Adipocyte (in vitro differentiated cells): ENCODE data around the gene GSTM2.

Source experiments
- DNase-seq: peaks from one replicate; pipeline ENCODE4 v3.0.0-alpha.2; 2015; ENCODE audit warnings: low read depth
- H3K27me3 ChIP-seq: replicated peaks from 2 replicates; pipeline ENCODE4 v1.7.0; 2013; ENCODE audit warnings: mild to moderate bottlenecking, low read length, moderate library complexity; ENCODE audit not compliant: control insufficient read depth, insufficient read depth
- H3K36me3 ChIP-seq: 2 replicates; pipeline ENCODE4 v1.7.0; 2013; ENCODE audit warnings: low read length, mild to moderate bottlenecking, moderate library complexity; ENCODE audit not compliant: control insufficient read depth, insufficient read depth, severe bottlenecking
- H3K4me1 ChIP-seq: 2 replicates; pipeline ENCODE4 v1.7.0; 2013; ENCODE audit warnings: mild to moderate bottlenecking, low read length, moderate library complexity; ENCODE audit not compliant: control insufficient read depth, insufficient read depth
- H3K4me3 ChIP-seq: 2 replicates; pipeline ENCODE4 v1.7.0; 2013; ENCODE audit warnings: mild to moderate bottlenecking, low read length, moderate library complexity
- H3K9ac ChIP-seq: 2 replicates; pipeline ENCODE4 v1.7.0; 2013; ENCODE audit warnings: mild to moderate bottlenecking, low read length, moderate library complexity
- H3K9me3 ChIP-seq: 2 replicates; pipeline ENCODE4 v1.7.0; 2013; ENCODE audit warnings: mild to moderate bottlenecking, low read length, moderate library complexity; ENCODE audit not compliant: control insufficient read depth

GSTM2 gene

DNA sequence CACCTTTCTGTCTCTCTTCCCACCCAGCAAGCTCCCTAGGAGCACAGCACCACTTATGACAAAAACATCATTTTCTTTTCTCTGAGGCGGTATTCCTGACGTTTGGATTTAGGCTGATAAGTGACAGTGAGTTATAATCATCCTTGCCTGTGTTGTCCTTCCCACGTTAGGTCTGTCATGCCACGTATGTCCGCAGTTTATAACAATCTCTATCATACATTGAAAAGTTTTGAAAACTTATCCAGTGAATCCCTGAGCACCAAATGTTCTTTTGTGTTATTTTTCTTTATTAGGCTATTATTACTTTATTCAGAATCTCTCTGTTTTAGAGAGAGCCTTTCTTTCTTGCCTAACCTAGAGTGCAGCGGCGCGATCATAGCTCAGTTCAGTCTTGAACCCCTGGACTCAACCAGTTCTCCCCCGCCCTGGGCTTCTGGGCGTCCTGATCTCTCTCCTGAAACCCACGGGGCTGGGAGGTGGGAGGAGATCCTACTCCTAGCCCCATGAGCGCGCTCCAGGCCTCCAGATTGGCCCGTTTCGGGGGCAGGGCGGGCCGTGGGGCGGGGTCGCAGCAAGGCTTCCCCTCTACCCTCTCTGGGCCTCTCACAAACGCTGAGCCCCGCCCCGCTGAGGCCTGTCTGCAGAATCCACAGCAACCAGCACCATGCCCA, at the start of gene GSTM2:
TSS of gene GSTM2 (plus strand) at position 606 of the 671 bp plus-strand sequence. CDS start at position 665, 59 bp downstream.
- peak; percentile 98 for DNase-seq
- Histone ChIP-seq H3K9ac (peak within 1 kb of the TSS; percentile 81), H3K4me3 (peak within 1 kb of the TSS; percentile 87), H3K4me1 (peaks cover 9% of the 10 kb centered on the region), H3K9me3 (no peaks in the 10 kb centered on the region), H3K36me3 (no peaks in the 10 kb centered on the region), H3K27me3 (no peaks in the 10 kb centered on the region)

DNA sequence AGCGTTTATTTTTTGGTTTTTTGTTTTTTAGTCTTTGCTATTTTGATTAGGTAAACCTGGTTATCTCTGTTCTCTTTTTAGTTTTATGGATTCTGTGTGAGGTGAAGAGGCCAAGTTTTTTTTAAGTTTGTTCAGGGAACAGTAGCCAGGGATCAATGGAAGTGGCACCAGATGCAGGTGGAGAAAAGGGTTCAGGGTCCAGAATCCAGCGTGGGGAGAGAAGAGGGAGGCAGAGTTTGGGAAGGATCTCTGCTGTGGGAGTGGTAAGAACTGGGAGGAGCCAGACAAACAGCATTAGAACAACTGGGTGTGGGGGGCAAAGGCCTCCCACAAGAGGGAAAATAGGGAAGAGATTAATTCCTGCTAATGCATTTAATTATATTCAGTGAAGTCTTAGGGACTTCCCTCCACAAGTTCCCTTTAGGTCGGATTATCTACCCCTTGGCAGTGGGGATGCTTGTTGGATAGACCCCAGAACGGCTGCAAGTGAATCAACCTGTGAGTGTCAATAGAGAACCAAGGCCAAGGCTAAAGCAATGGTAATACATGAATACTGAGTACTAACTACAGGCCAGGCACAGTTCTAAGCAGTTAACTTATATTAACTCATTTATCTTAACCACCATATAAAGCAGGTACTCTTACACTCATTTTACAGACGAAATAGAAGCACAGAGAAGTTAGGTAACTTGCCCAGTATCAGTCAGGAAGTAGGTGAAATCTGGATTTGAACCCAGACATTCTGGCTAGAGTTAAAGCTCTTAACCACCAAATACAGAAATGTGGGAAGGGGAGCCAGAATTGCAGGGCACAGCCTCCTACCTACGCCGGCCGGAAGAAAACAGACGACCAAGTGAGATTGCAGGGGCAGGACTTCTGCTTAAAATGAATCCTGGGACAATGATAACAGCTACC, 48.9 kb upstream of the GSTM2 start:
- peak overlapping the region; percentile 86 for H3K4me3 ChIP-seq

DNA sequence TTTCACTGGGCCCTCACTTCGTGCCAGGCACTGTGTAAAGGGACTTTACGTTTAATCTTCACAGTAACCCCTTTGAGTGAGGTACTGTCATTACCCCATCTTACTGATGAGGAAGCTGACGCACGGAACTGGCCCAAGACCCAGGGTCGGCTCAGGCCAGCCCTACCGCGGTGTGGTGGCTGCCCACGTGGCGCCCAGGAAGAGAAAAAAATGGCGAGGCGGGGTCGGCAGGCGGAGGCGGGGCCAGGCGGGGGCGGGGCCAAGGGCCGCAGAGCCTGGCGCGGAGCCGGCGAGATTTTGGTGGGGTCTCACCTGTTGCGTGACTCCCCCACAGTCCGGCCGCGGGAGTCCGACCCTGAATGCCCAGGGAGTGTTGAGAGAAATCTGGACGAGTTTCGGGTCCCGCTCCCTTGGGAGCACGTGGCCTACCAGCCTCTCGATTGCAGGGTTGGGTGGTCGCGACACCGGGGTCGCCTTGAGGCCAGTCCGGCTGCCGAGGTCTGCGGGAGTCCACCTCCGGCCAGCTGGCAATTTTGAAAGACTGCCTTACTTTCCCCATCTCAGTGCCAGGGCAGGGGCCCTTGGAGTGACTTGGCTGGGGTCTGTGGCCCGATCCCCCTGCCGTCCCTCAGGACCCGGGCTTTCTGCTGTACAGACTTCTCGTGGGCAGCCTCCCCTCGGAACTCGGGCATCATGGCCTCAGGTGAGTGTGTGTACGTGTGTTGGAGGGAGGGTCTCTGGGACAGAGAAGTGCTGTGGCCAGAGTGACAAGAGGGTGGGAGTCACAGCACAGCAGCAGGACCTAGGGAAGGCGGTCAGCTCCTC, 48.1 kb upstream of the GSTM2 start, which contains the start of the genes AMPD2 and GNAT2:
TSS of gene AMPD2 (plus strand) at position 262 of the 825 bp plus-strand sequence. CDS start 1,339 bp downstream, outside the sequence.
TSS of gene GNAT2 (minus strand) at position 41 of the 825 bp plus-strand sequence. CDS start 6,746 bp downstream, outside the sequence.
- Histone ChIP-seq H3K9ac (peak within 1 kb of the TSS; percentile 95), H3K4me3 (peak within 1 kb of the TSS; percentile 86), H3K27me3 (no peaks in the 10 kb centered on the region), H3K4me1 (peaks cover 53% of the 10 kb centered on the region), H3K9me3 (no peaks in the 10 kb centered on the region), H3K36me3 (no peaks in the 10 kb centered on the region)
- peak; percentile 94 for DNase-seq

More for the DNA sequence above, 48.9 kb upstream of the GSTM2 start:
- peak overlapping the region; percentile 95 for H3K9ac ChIP-seq
- H3K27me3 ChIP-seq, result no peaks in the 10 kb centered on the region
- H3K36me3 ChIP-seq, result no peaks in the 10 kb centered on the region
- no peaks in the 10 kb centered on the region for H3K9me3 ChIP-seq
- peaks cover 45% of the 10 kb centered on the region for H3K4me1 ChIP-seq
- no peak for DNase-seq

DNA sequence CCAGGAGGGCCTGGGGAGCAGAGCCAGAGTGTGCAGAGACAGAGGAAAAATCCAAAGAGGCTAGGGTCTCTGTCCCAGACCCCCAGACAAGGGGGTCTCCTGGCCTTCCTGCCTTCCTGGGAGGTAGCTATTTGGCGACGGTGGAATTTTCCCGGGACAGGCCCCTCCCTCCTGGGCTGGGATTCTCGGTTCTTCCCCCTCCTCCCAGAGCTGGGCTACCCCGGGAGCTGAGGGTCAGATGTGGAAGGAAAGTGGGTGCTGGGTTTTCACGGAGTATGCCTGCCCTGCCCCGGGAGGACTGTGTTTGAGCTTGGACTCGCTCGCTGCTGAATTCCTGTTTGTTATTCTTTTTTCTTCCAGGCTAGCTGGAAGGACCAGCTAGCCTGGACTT, 47.5 kb upstream of the GSTM2 start:
- Histone ChIP-seq H3K9me3 (no peaks in the 10 kb centered on the region), H3K4me3 (peak overlapping the region; percentile 86), H3K36me3 (no peaks in the 10 kb centered on the region), H3K4me1 (peaks cover 54% of the 10 kb centered on the region), H3K9ac (peak overlapping the region; percentile 95), H3K27me3 (no peaks in the 10 kb centered on the region)
- peak; percentile 81 for DNase-seq

DNA sequence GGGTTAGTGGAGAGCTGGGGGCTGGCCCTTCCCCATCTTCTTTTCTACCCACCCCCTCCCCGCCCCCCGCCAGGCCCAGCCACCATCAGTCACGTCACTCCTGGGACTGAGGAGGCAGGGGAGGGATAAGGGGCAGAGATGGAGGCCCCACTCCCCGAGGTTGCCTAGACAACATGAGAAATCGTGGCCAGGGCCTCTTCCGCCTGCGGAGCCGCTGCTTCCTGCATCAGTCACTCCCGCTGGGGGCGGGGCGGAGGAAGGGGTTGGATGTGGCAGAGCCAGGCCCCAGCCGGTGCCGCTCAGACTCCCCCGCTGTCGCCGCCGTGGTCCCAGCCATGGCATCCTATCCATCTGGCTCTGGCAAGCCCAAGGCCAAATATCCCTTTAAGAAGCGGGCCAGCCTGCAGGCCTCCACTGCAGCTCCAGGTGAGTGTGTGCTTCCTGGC, 47.0 kb upstream of the GSTM2 start:
- Histone ChIP-seq H3K4me1 (peaks cover 57% of the 10 kb centered on the region), H3K9ac (peak overlapping the region; percentile 95), H3K4me3 (peak overlapping the region; percentile 86), H3K9me3 (no peaks in the 10 kb centered on the region), H3K36me3 (no peaks in the 10 kb centered on the region), H3K27me3 (no peaks in the 10 kb centered on the region)
- DNase-seq, result peak; percentile 99

DNA sequence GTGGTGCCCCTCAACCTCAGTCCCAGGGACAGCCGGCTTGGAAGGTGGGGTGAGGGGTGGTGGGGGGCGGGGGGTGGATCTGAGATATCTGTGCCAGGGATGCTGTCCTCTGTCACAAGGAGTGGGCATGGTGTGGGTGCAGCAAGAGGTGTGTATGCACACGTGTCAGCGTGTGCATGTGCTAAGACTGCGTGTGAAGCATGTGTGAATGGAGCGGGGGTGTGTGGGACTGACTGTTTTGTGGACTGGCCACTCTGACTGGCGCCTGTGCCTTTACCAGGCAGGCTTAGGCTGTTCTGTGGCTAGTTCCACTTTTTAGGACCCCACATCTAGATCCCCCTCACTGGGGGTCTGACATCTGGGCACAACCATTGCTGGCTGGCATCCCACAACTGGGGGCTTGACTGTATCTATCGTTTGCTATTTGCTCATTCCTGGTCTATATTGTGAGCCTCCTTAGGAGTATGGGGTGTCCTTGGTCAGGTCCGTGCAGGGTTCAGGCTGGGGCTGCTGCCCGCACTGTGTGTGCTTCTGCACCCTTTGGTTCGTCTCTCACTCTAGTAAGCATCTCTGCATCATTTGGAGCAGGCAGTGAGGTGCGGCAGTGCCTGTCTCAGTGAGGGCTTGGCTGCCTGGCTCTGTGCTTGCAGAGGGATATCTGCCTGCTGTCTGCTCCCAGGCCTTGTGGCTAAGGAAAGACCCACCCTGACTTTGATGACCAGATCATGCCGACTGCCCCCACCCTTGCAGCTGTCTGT, 46.3 kb upstream of the GSTM2 start:
- no peak for DNase-seq
- H3K9me3 ChIP-seq, result no peaks in the 10 kb centered on the region
- no peaks in the 10 kb centered on the region for H3K27me3 ChIP-seq
- H3K9ac ChIP-seq, result peak overlapping the region; percentile 83
- H3K36me3 ChIP-seq, result peaks cover 2% of the 10 kb centered on the region
- peak overlapping the region; percentile 86 for H3K4me3 ChIP-seq
- peaks cover 58% of the 10 kb centered on the region for H3K4me1 ChIP-seq

DNA sequence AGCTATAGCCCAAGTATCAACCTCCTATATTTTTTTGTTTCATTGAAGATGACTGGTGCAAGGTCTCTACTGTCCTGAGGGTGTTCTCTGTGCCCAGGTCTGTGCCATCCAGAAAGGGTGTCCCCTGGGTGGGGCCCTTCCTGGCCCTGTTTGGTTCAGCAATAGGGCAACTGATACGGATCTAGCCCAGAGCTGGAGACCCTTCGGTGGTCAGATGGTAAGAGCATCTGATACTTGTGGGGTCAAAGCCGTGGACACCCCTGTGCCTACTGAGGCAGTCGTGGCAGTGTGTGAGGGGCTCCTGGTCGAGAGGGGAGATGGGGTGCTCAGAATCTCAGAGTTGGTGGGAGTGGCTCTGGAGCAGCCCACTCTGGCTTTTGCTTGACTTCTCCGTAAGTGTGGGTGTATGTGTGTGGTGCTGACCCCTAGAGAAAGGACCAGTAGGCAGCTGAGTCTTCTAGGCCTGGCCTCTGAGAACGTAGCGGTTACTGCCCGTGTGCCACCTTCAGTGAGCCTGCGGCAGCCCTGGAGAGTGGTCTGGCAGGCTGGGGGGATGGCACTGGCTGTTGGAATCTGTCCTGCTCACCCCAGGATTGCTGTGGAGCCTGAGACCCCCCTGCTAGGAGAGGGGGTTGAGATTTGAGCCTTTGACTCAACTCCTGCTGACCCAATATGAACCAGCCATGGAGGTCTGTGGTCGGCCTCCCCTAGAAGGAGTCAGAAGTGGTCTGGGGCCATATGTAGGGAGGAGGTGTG, 45.5 kb upstream of the GSTM2 start:
- H3K4me3 ChIP-seq, result peak overlapping the region; percentile 86
- H3K27me3 ChIP-seq, result no peaks in the 10 kb centered on the region
- H3K36me3 ChIP-seq, result peaks cover 10% of the 10 kb centered on the region
- H3K9me3 ChIP-seq, result no peaks in the 10 kb centered on the region
- H3K4me1 ChIP-seq, result peaks cover 52% of the 10 kb centered on the region
- peak overlapping the region; percentile 83 for H3K9ac ChIP-seq
- no peak for DNase-seq

DNA sequence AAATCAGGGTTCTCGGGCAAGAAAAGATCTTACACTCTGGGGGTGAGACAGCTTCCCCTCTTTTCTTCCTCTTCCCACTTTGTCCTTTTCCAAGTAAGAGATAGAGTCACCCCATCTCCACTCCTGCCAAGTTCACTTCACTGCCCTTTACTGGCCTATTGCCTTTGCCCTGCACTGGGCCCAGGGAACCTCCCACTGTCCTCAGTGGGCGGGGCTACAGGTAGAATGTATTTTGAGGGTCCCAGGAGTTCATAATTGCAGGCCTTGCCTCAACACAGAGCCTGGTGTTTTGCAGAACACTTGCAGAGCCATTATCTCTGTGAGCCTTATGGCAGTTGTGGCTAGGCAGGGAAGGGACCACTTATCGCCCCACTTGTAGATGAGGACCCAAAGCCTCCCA, 45.0 kb upstream of the GSTM2 start:
- H3K9ac ChIP-seq, result no peak overlapping the region
- no peaks in the 10 kb centered on the region for H3K9me3 ChIP-seq
- no peak overlapping the region for H3K4me3 ChIP-seq
- H3K27me3 ChIP-seq, result no peaks in the 10 kb centered on the region
- H3K36me3 ChIP-seq, result peaks cover 15% of the 10 kb centered on the region
- H3K4me1 ChIP-seq, result peaks cover 47% of the 10 kb centered on the region
- DNase-seq, result no peak

DNA sequence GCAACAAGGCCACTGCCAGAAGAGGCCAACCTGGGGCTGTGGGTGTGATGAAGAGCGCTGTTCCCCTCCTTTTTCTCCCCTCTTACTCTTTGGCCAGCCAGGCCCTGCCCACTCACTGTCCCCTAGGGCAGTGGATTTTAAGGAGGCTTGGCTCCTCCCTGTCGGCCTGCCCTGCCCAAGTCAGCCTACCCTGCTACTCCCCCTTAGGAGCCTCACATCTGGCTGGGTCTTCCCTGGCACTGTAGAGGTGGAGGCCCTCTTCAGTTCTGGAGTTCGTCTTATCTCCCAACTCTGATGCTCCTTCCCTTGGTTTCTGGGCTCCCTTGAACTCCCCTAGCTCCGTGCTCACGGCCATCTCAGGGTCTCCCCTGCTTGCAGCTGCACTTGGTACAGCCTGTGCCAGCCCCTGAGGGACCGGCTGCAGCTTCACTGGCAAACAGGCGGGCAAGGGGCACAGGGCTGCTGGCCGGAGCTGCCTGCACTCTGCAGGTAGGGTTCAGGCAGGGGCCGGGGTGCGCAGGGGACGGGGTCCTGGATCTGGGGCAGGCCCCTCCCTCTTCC, 44.2 kb upstream of the GSTM2 start:
- peak; percentile 77 for DNase-seq
- H3K4me3 ChIP-seq, result peak overlapping the region; percentile 66
- H3K36me3 ChIP-seq, result peaks cover 23% of the 10 kb centered on the region
- H3K9ac ChIP-seq, result peak overlapping the region; percentile 64
- H3K9me3 ChIP-seq, result no peaks in the 10 kb centered on the region
- H3K27me3 ChIP-seq, result no peaks in the 10 kb centered on the region
- peaks cover 47% of the 10 kb centered on the region for H3K4me1 ChIP-seq
